Liver (tissue), 3 donors: ENCODE measurements around the gene SORL1-AS1.

Source experiments
- CTCF ChIP-seq: fragments of 150-350 bp; IDR thresholded peaks from 2 replicates; pipeline ENCODE4 v1.5.1; 2017; ENCODE audit warnings: improper control_type of control experiment, low read depth, low read length; ENCODE audit not compliant: missing input control
- EGR1 ChIP-seq, 2 donors: IDR thresholded peaks; 2 replicates each; pipeline ENCODE4 v1.6.1; 2016 to 2018; ENCODE audit warnings: antibody characterized with exemption in 2 of 2, low read depth in 2 of 2
- JUND ChIP-seq, 2 donors: IDR thresholded peaks; 2 replicates each; pipeline ENCODE4 v1.6.1; 2016; ENCODE audit warnings: antibody characterized with exemption in 2 of 2
- MAX ChIP-seq: IDR thresholded peaks from 2 replicates; pipeline ENCODE4 v1.6.1; 2016; ENCODE audit warnings: antibody characterized with exemption
- RAD21 ChIP-seq, 2 donors: IDR thresholded peaks; 2 replicates each; pipeline ENCODE4 v1.6.1; 2016; ENCODE audit warnings: antibody characterized with exemption in 2 of 2, mild to moderate bottlenecking in 2 of 2
- TAF1 ChIP-seq: conservative IDR thresholded peaks from 2 replicates; pipeline ENCODE4 v1.6.1; 2016; ENCODE audit warnings: antibody characterized with exemption, mild to moderate bottlenecking
- YY1 ChIP-seq: IDR thresholded peaks from 2 replicates; pipeline ENCODE4 v1.6.1; 2016; ENCODE audit warnings: antibody characterized with exemption, mild to moderate bottlenecking
- TF ChIP-seq, protein P1 (sequence below): IDR thresholded peaks from 2 replicates; pipeline ENCODE4 v1.6.1; 2016; ENCODE audit warnings: antibody characterized with exemption, mild to moderate bottlenecking
- donor health status: healthy.
- donor health status: healthy.

DNA sequence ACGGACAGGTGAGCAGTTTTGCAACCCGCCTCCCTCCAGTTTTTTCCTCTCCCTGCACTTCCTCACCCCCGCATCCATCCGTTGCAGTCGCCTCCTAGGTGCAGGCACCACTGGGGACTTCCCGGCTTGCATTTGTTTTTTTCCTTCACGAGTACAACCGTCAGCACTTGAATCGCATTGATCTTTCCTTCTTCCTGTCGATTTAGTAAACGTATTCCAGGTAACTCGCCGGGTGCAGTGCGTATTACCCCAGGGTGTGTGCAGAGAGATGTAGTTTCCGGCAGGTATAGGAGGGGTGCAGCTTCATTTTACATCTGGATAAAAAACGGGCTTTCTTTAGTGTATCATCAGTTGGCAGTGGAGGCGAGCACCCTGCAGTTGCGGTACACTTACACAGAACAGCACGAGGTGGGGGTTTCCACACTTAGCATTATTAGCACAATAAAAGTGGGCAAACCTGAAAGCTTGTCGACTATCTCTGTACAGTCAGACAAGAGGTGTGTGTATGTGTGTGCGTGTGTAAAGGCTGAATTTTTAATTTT, at the start of gene SORL1-AS1:
- TF ChIP-seq JUND (IDR thresholded peaks at IDR 0.05): no peak
- no peak for TF ChIP-seq YY1
- no peak for TF ChIP-seq CTCF
- TF ChIP-seq RAD21 (IDR thresholded peaks at IDR 0.05): no peak
- no peak for TF ChIP-seq MAX
- peak; percentile 66 for TF ChIP-seq TAF1
- peak in 1 of 2 donors; percentile 12 for TF ChIP-seq EGR1 (IDR thresholded peaks at IDR 0.05; ENCODE audit: low read depth in 2 of 2)
- TF ChIP-seq, protein P1, sequence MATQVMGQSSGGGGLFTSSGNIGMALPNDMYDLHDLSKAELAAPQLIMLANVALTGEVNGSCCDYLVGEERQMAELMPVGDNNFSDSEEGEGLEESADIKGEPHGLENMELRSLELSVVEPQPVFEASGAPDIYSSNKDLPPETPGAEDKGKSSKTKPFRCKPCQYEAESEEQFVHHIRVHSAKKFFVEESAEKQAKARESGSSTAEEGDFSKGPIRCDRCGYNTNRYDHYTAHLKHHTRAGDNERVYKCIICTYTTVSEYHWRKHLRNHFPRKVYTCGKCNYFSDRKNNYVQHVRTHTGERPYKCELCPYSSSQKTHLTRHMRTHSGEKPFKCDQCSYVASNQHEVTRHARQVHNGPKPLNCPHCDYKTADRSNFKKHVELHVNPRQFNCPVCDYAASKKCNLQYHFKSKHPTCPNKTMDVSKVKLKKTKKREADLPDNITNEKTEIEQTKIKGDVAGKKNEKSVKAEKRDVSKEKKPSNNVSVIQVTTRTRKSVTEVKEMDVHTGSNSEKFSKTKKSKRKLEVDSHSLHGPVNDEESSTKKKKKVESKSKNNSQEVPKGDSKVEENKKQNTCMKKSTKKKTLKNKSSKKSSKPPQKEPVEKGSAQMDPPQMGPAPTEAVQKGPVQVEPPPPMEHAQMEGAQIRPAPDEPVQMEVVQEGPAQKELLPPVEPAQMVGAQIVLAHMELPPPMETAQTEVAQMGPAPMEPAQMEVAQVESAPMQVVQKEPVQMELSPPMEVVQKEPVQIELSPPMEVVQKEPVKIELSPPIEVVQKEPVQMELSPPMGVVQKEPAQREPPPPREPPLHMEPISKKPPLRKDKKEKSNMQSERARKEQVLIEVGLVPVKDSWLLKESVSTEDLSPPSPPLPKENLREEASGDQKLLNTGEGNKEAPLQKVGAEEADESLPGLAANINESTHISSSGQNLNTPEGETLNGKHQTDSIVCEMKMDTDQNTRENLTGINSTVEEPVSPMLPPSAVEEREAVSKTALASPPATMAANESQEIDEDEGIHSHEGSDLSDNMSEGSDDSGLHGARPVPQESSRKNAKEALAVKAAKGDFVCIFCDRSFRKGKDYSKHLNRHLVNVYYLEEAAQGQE: no peak
